Mesendoderm (in vitro differentiated cells): ENCODE measurements around the gene CCDC148.
A peak's percentile ranks its signal among the peaks of the same experiment; 100 is the strongest.

Source experiments
- DNase-seq: peaks from one replicate; pipeline ENCODE4 v3.0.0; 2013
- H2AK5ac ChIP-seq: 2 replicates; pipeline ENCODE4 v1.6.1; 2013; ENCODE audit warnings: low read length, inconsistent platforms
- H2BK120ac ChIP-seq: 2 replicates; pipeline ENCODE4 v1.6.1; 2013; ENCODE audit warnings: low read depth, mild to moderate bottlenecking, low read length, moderate library complexity, mixed read lengths
- H2BK15ac ChIP-seq: replicated peaks from 2 replicates; pipeline ENCODE4 v1.6.1; 2013; ENCODE audit warnings: low read depth, mild to moderate bottlenecking, moderate library complexity
- H2BK5ac ChIP-seq: 2 replicates; pipeline ENCODE4 v1.6.1; 2013; ENCODE audit warnings: low read length, inconsistent platforms
- H3K18ac ChIP-seq: 2 replicates; pipeline ENCODE4 v1.6.1; 2013; ENCODE audit warnings: mild to moderate bottlenecking, low read length, mixed read lengths
- H3K23ac ChIP-seq: one replicate; pipeline ENCODE4 v1.6.1; 2013; ENCODE audit warnings: low read length
- H3K27ac ChIP-seq: 2 replicates; pipeline ENCODE4 v1.5.1; 2013; ENCODE audit warnings: low read depth, mild to moderate bottlenecking, inconsistent platforms, low read length, moderate library complexity
- H3K27me3 ChIP-seq: 2 replicates; pipeline ENCODE4 v1.6.1; 2013; ENCODE audit warnings: low read length, control low read depth, mild to moderate bottlenecking, inconsistent platforms; ENCODE audit not compliant: insufficient read depth, poor library complexity
- H3K36me3 ChIP-seq: 2 replicates; pipeline ENCODE4 v1.6.1; 2013; ENCODE audit warnings: low read length, inconsistent platforms; ENCODE audit not compliant: control insufficient read depth, insufficient read depth
- H3K4ac ChIP-seq: one replicate; pipeline ENCODE4 v1.6.1; 2013; ENCODE audit warnings: low read depth, mild to moderate bottlenecking, low read length, moderate library complexity
- H3K4me1 ChIP-seq: 2 replicates; pipeline ENCODE4 v1.6.1; 2013; ENCODE audit warnings: low read depth, low read length, inconsistent platforms; ENCODE audit not compliant: control insufficient read depth
- H3K4me2 ChIP-seq: 2 replicates; pipeline ENCODE4 v1.6.1; 2013; ENCODE audit warnings: low read length
- H3K4me3 ChIP-seq: 2 replicates; pipeline ENCODE4 v1.5.1; 2013; ENCODE audit warnings: mild to moderate bottlenecking, low read length
- H3K56ac ChIP-seq: one replicate; pipeline ENCODE4 v1.6.1; 2013; ENCODE audit warnings: low read length
- H3K79me1 ChIP-seq: 2 replicates; pipeline ENCODE4 v1.6.1; 2013; ENCODE audit warnings: low read length, inconsistent platforms
- H3K79me2 ChIP-seq: 2 replicates; pipeline ENCODE4 v1.6.1; 2013; ENCODE audit warnings: mild to moderate bottlenecking, low read length; ENCODE audit not compliant: control insufficient read depth, insufficient read depth
- H3K9ac ChIP-seq: 2 replicates; pipeline ENCODE4 v1.6.1; 2013; ENCODE audit warnings: low read length, inconsistent platforms
- H4K5ac ChIP-seq: one replicate; pipeline ENCODE4 v1.6.1; 2013; ENCODE audit warnings: low read length
- H4K8ac ChIP-seq: one replicate; pipeline ENCODE4 v1.6.1; 2013; ENCODE audit warnings: low read depth, mild to moderate bottlenecking, control low read depth, low read length, moderate library complexity
- WGBS: extraction: QIAGEN DNeasy Blood & Tissue Kit; methylation state at CpG from one replicate; pipeline ENCODE4 v1.1.7; 2013; ENCODE audit warnings: low lambda C conversion rate, missing lambda C conversion rate; ENCODE audit not compliant: insufficient coverage; ENCODE audit errors: extremely low coverage; 5-methylcytosine and 5-hydroxymethylcytosine counted together

Gene CCDC148

DNA sequence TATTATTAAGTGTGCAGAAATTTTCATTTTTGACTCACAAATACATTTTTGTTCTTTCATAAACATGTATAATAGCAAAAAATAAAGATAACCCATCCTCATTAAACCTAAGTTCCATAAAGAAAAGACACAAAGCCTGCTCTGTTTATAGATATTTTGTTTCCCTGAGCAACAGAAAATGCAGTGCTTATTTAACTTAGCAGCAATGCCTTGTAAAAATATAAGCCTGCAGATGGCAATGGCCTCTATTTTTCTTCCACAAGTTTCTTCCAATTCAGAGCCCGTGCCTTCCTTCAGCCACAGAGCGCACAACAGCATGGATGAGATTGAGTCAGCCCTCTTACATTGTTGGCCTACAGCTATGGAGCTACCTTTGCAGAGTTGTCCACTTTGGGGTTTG is 43.8 kb upstream of the CCDC148 start:
- Histone ChIP-seq H3K79me1 (peaks cover 19% of the 10 kb centered on the region), H3K4me3 (no peak overlapping the region), H4K5ac (no peak overlapping the region), H3K36me3 (no peaks in the 10 kb centered on the region), H3K9ac (no peak overlapping the region), H2BK5ac (no peak overlapping the region), H3K4me1 (peaks cover 5% of the 10 kb centered on the region), H3K79me2 (peaks cover 31% of the 10 kb centered on the region), H2AK5ac (no peak overlapping the region), H3K18ac (no peak overlapping the region), H3K4ac (no peak overlapping the region), H2BK120ac (no peak overlapping the region), H3K27ac (no peak overlapping the region), H3K56ac (no peak overlapping the region), H3K23ac (no peak overlapping the region), H4K8ac (no peak overlapping the region), H2BK15ac (no peak overlapping the region), H3K27me3 (no peaks in the 10 kb centered on the region), H3K4me2 (no peak overlapping the region)
- WGBS: no CpG with 5 or more reads among the region's 2 CpGs
- DNase-seq: no peak

DNA sequence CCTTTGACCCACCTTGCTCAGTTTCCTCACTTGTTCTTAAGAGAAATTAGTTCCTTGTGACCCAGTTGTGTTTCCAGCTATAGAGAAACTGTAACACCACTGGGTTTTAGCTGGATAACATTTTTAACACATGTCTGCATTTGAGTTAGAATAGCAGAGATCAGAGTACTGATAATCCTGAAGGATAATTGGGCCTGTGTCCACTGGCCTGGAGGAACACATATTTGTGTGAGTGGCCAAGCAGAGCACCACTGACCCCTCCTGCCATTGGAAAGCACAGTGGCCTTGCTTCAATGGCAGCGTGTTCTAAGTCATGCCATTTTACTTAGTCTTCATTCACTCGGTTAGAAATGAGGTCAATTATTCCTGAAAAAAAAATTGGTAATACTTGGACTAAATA is 42.8 kb upstream of the CCDC148 start:
- H4K5ac ChIP-seq: no peak overlapping the region
- H3K79me1 ChIP-seq: peaks cover 14% of the 10 kb centered on the region

DNA sequence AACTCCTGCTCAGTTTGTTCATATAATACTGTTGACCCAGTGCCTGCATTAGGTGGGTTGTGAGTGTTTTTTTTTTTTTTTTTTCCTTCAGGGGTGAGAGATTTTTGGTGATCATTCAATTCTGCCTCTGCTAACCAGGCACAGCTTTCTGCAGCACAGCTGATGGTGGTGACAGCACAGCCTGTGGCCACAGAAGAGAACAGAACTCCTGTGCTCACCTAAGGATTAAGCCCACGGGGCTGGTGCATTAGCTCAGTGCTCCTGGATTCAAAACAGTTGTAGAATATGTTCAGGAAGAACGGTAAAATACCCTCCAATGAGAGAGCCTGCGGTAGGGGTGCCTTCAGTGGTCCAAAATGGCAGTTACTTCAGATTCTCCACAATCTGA is 42.2 kb upstream of the CCDC148 start:
- Histone ChIP-seq H3K23ac (no peak overlapping the region), H3K27ac (no peak overlapping the region), H2AK5ac (no peak overlapping the region), H3K56ac (no peak overlapping the region), H3K4me1 (no peaks in the 10 kb centered on the region), H2BK15ac (no peak overlapping the region), H3K9ac (no peak overlapping the region), H3K36me3 (no peaks in the 10 kb centered on the region), H3K18ac (peak overlapping the region; percentile 30), H3K79me1 (peaks cover 14% of the 10 kb centered on the region), H4K5ac (no peak overlapping the region), H2BK120ac (no peak overlapping the region), H3K4me3 (no peak overlapping the region), H4K8ac (no peak overlapping the region), H3K4ac (no peak overlapping the region), H3K4me2 (no peak overlapping the region), H3K79me2 (peaks cover 23% of the 10 kb centered on the region), H2BK5ac (no peak overlapping the region), H3K27me3 (no peaks in the 10 kb centered on the region)
- no peak for DNase-seq
- no CpG with 5 or more reads among the region's 3 CpGs for WGBS

More for the DNA sequence above, 42.8 kb upstream of the CCDC148 start:
- no peak overlapping the region for H3K27ac ChIP-seq
- H3K56ac ChIP-seq: no peak overlapping the region
- no peak overlapping the region for H3K23ac ChIP-seq
- no peaks in the 10 kb centered on the region for H3K4me1 ChIP-seq
- no CpG with 5 or more reads among the region's 2 CpGs for WGBS
- H3K36me3 ChIP-seq: no peaks in the 10 kb centered on the region
- no peak overlapping the region for H2BK5ac ChIP-seq
- no peak overlapping the region for H3K9ac ChIP-seq
- H3K18ac ChIP-seq: no peak overlapping the region
- H3K27me3 ChIP-seq: no peaks in the 10 kb centered on the region
- no peak overlapping the region for H2AK5ac ChIP-seq
- DNase-seq: no peak
- H4K8ac ChIP-seq: no peak overlapping the region
- peaks cover 25% of the 10 kb centered on the region for H3K79me2 ChIP-seq
- no peak overlapping the region for H3K4ac ChIP-seq
- no peak overlapping the region for H3K4me2 ChIP-seq
- H3K4me3 ChIP-seq: no peak overlapping the region
- no peak overlapping the region for H2BK15ac ChIP-seq
- H2BK120ac ChIP-seq: no peak overlapping the region

DNA sequence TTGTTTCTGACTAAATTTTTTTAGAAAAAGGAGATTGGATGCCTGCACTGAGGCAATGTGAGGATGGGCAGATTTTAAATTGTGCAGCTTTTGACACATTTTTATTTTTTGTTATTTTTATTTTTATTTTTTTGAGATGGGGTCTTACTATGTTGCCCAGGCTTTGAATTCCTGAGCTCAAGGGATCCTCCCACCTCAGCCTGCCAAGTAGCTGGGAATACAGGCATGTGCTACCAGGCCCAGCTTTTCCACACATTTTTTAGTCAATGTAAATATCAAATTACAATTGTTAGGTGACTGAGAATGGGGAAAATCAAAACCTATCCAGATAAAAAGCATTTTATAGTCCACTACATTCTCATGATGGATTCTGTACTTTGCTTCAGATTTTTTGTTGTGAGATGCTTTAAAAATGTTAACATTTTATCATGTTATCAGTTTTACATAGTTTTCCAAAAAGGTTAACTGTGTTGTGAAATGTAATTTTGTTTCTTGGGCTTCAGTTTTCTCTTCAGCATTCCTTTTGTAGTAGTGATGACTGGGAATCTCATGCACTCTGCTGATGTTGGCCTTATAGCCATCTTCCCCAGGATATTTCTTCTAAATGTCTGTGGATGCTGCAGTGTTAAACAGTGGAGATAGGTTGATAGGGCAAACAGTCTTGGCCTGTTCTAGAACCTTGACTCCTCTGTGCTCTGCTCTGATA is 41.6 kb upstream of the CCDC148 start:
- H3K4me3 ChIP-seq: no peak overlapping the region
- no peaks in the 10 kb centered on the region for H3K4me1 ChIP-seq
- no peaks in the 10 kb centered on the region for H3K36me3 ChIP-seq
- no peak overlapping the region for H2BK15ac ChIP-seq
- no peak overlapping the region for H4K8ac ChIP-seq
- H3K79me1 ChIP-seq: peaks cover 18% of the 10 kb centered on the region
- no peak overlapping the region for H3K56ac ChIP-seq
- peaks cover 26% of the 10 kb centered on the region for H3K79me2 ChIP-seq
- no peak overlapping the region for H4K5ac ChIP-seq
- no peak overlapping the region for H2BK120ac ChIP-seq
- no peak overlapping the region for H3K9ac ChIP-seq
- DNase-seq: no peak
- H3K18ac ChIP-seq: no peak overlapping the region
- no peak overlapping the region for H2AK5ac ChIP-seq
- H3K4ac ChIP-seq: no peak overlapping the region
- no peaks in the 10 kb centered on the region for H3K27me3 ChIP-seq
- no peak overlapping the region for H2BK5ac ChIP-seq
- H3K4me2 ChIP-seq: no peak overlapping the region
- H3K23ac ChIP-seq: no peak overlapping the region
- no peak overlapping the region for H3K27ac ChIP-seq

DNA sequence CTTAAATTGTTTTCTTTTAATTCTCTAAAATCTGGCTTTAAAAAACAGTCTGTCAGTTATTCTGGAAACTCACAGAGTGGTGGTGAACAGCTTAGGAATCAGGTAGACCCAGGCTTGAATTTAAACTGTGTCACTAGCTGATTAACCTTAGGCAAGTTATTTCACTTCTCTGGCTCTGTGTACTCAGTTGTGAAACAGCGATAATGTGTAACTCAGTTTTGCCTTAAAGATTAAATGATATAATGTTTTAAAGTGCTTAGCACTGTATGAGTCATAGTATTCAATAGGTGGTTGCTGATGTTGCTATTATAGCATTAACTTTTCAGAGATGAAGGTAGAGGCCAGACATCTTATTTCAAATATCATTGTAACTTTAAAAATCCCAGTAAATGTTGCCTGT is 40.9 kb upstream of the CCDC148 start:
- WGBS: no CpG with 5 or more reads among the region's 1 CpG
- Histone ChIP-seq H3K27me3 (no peaks in the 10 kb centered on the region), H3K4me1 (no peaks in the 10 kb centered on the region), H3K36me3 (no peaks in the 10 kb centered on the region), H3K23ac (no peak overlapping the region), H3K18ac (no peak overlapping the region), H3K9ac (no peak overlapping the region), H3K4ac (no peak overlapping the region), H3K4me2 (no peak overlapping the region), H3K79me1 (peaks cover 18% of the 10 kb centered on the region), H2AK5ac (no peak overlapping the region), H2BK120ac (no peak overlapping the region), H4K8ac (no peak overlapping the region), H4K5ac (no peak overlapping the region), H3K79me2 (peaks cover 27% of the 10 kb centered on the region), H2BK15ac (no peak overlapping the region), H2BK5ac (no peak overlapping the region), H3K4me3 (no peak overlapping the region), H3K56ac (no peak overlapping the region), H3K27ac (no peak overlapping the region)
- DNase-seq: no peak

DNA sequence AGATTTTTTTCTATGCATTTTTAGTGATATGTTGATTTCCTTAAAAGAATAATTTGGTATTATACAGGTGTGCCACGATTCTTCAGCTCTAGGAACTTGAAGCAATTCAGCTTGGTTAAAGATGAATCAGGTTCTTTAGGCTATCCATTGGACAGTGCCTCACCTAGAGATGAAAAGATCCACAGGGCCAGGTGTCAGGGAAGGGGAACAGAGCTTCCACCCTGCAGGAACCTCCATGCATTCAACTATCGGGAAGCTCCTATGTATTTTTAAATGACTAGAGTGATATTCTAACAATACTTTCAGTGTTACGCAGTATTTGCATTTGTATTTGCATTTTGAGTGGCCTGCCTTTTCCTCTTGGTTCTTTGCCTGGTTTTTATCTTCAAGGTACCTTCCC is 40.4 kb upstream of the CCDC148 start:
- no peaks in the 10 kb centered on the region for H3K36me3 ChIP-seq
- H3K27me3 ChIP-seq: no peaks in the 10 kb centered on the region
- H2BK5ac ChIP-seq: no peak overlapping the region
- no peak overlapping the region for H3K4me2 ChIP-seq
- H3K56ac ChIP-seq: no peak overlapping the region
- no peak overlapping the region for H3K9ac ChIP-seq
- WGBS: no CpG with 5 or more reads among the region's 3 CpGs
- no peak overlapping the region for H2BK15ac ChIP-seq
- peaks cover 30% of the 10 kb centered on the region for H3K79me2 ChIP-seq
- no peak overlapping the region for H2AK5ac ChIP-seq
- H4K8ac ChIP-seq: no peak overlapping the region
- peaks cover 18% of the 10 kb centered on the region for H3K79me1 ChIP-seq
- H2BK120ac ChIP-seq: no peak overlapping the region
- no peak overlapping the region for H3K23ac ChIP-seq
- no peak overlapping the region for H4K5ac ChIP-seq
- H3K4me1 ChIP-seq: no peaks in the 10 kb centered on the region
- no peak overlapping the region for H3K27ac ChIP-seq
- no peak for DNase-seq
- no peak overlapping the region for H3K4ac ChIP-seq
- H3K18ac ChIP-seq: no peak overlapping the region
- no peak overlapping the region for H3K4me3 ChIP-seq
